Endothelial cell of umbilical vein (primary cell): Measurements from ENCODE around the gene KCNQ2.

Experiments
- CTCF ChIP-seq, 2 donors: IDR thresholded peaks; 1 replicate in 1 of 2; 2 replicates in 1 of 2; pipeline ENCODE4 v1.5.1; 2011; ENCODE audit warnings: low read length in 2 of 2, mild to moderate bottlenecking in 2 of 2, moderate library complexity in 2 of 2, control low read depth in 1 of 2, inconsistent platforms in 1 of 2, low read depth in 1 of 2; ENCODE audit not compliant: insufficient read depth in 1 of 2; ENCODE audit errors: extremely low read depth in 1 of 2
- EZH2 ChIP-seq: IDR thresholded peaks from 2 replicates; pipeline ENCODE4 v1.6.1; 2012; ENCODE audit warnings: borderline replicate concordance, low read depth, mild to moderate bottlenecking, moderate library complexity, low read length, inconsistent platforms; ENCODE audit not compliant: severe bottlenecking
- FOS ChIP-seq: IDR thresholded peaks from 2 replicates; pipeline ENCODE4 v1.6.1; 2011; ENCODE audit warnings: mild to moderate bottlenecking, low read length, moderate library complexity, borderline replicate concordance; ENCODE audit not compliant: insufficient read depth
- GATA2 ChIP-seq: IDR thresholded peaks from 2 replicates; pipeline ENCODE4 v1.7.0; 2011; ENCODE audit warnings: low read depth, mild to moderate bottlenecking, moderate library complexity, mixed read lengths, low read length; ENCODE audit not compliant: insufficient read length, insufficient read depth
- JUN ChIP-seq: IDR thresholded peaks from 2 replicates; pipeline ENCODE4 v1.6.1; 2011; ENCODE audit warnings: borderline replicate concordance, low read depth; ENCODE audit not compliant: insufficient read length, insufficient read depth
- MAX ChIP-seq: IDR thresholded peaks from 2 replicates; pipeline ENCODE4 v1.6.1; 2011; ENCODE audit not compliant: insufficient read depth, insufficient read length
- MYC ChIP-seq: IDR thresholded peaks from one replicate; pipeline ENCODE4 v1.6.1; 2011; ENCODE audit warnings: mild to moderate bottlenecking, low read depth, low read length
- POLR2A ChIP-seq: IDR thresholded peaks from 2 replicates; pipeline ENCODE4 v1.6.1; 2012; ENCODE audit warnings: low read depth, mild to moderate bottlenecking, control low read depth, low read length
- POLR2AphosphoS5 ChIP-seq: IDR thresholded peaks from 2 replicates; pipeline ENCODE4 v1.6.1; 2012; ENCODE audit warnings: low read depth, mild to moderate bottlenecking, control low read depth, low read length, moderate library complexity; ENCODE audit not compliant: insufficient read depth

- TF ChIP-seq EZH2, result no peak
- no peak for TF ChIP-seq CTCF (IDR thresholded peaks at IDR 0.05; ENCODE audit: extremely low read depth in 1 of 2, insufficient read depth in 1 of 2, low read depth in 1 of 2, low read length in 2 of 2)
- TF ChIP-seq POLR2A, result no peak
- TF ChIP-seq MAX, result no peak
- no peak for TF ChIP-seq MYC
- no peak for TF ChIP-seq GATA2
- no peak for TF ChIP-seq POLR2AphosphoS5
- TF ChIP-seq FOS, result no peak
- no peak for TF ChIP-seq JUN
These were observed 3.3 kb downstream of the KCNQ2 start for GRCh38 chr20:63469019-63469712.
